Measurements from ENCODE around the gene ZBTB44.

ZBTB44 gene

DNA sequence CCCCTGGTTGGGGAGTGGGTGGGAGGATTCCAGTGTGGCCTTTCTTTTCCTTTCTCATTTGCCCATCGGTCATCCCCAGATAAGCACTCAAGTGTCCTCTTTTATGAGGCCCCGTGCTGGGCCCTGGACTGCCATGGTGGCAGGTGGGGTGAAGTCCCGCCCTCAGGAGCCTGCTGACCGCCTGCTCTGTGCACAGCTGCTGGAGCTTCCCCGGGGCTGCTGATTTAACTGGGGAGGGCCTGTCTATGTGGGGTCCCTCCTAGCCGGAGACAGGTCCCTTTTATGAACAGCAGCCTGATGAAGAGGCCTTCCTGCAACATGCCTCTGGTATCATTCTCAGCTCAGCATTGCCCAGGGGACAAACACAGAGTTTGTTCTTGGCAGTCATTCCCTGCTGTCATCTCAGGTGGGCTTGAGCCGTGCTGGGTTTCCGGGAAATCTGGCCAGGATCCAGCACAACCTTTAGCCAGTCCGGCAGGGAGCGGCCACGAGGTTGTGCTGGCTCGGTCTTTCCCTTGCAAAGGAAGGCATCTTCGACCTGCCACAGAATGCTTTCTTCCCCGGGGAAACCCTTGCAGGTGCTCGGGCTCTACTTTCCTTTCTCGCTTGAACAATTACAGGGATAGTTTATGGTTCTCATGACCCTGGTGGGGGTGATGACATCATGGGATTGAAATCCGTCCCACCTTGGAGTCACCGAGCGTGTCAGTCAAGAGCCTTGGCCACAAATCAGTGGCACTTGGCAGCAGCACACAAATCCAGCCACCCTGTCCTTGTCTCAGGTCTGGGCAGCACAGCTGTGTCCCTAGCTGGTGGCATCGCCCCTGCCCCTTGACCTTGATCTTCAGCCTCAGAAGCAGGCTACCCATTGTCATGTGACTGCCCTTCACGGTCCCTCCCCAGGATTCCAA lies 135.1 kb downstream of the ZBTB44 start:
- Histone ChIP-seq H3K4me3 (ENCODE audit: low read depth in 1 of 2, low read length in 2 of 2) (no peak overlapping the region), H3K9me3 (ENCODE audit: control insufficient read depth in 1 of 2, low read length in 2 of 2) (no peaks in the 10 kb centered on the region), H3K27ac (ENCODE audit: low read length) (peak overlapping the region; percentile 73), H3K27me3 (ENCODE audit: low read depth, low read length) (no peaks in the 10 kb centered on the region), H3K36me3 (ENCODE audit: control insufficient read depth in 1 of 2, insufficient read depth in 2 of 2, low read length in 2 of 2) (no peaks in the 10 kb centered on the region), H3K4me1 (ENCODE audit: control insufficient read depth in 1 of 2, insufficient read depth in 2 of 2, low read length in 2 of 2) (peaks cover 4 to 17% of the 10 kb centered on the region in 2 donors)

DNA sequence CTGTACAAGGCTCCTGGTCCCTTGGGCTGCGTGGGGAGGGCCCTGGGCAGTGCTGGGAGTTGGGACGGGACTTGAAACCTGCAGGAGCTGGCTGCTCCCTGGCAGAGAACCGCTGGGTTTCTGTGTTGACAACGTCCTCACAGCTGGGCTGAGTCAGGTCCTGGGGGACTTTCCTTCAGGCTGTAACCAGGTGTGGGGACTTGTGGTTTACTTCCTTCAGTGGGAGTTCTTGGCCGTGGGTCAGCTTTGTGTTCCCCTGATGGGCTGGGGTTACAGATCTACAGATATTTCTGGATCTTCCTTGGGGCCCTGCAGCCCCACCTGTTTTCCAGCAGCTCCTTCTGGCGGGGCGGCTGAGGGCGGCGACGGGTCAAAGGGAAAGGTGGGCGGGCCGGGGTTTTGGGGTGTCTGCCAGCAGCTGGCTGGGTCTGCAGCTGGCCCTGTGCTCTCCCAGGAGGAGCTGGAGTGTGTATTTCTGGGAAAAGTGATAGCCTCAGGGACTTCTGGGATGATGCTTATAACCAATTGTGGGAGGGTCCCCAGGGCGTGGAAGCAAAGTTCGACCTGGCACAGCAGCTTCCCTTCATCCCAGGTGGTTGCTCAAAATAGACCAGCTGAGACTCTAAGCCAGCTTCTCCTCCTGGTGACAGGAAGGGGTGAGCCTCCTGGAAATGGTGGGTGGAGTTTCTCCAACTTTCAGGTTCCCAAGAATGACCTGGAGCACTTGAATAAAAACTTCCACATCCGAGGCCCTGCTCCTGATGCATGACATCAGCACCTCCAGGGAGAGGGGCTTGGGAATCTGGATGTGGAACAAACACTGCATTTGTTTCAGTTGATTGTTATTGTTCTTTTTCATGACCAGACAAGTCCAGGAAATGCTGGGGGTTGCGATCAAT lies 136.0 kb downstream of the ZBTB44 start:
- no peaks in the 10 kb centered on the region for H3K9me3 ChIP-seq (ENCODE audit: control insufficient read depth in 1 of 2, low read length in 2 of 2)
- H3K27ac ChIP-seq (ENCODE audit: low read length), result peak overlapping the region; percentile 61
- H3K27me3 ChIP-seq (ENCODE audit: low read depth, low read length), result no peaks in the 10 kb centered on the region
- H3K4me1 ChIP-seq (ENCODE audit: control insufficient read depth in 1 of 2, insufficient read depth in 2 of 2, low read length in 2 of 2), result peaks cover 4 to 17% of the 10 kb centered on the region in 2 donors
- no peaks in the 10 kb centered on the region for H3K36me3 ChIP-seq (ENCODE audit: control insufficient read depth in 1 of 2, insufficient read depth in 2 of 2, low read length in 2 of 2)
- no peak overlapping the region for H3K4me3 ChIP-seq (ENCODE audit: low read depth in 1 of 2, low read length in 2 of 2)

DNA sequence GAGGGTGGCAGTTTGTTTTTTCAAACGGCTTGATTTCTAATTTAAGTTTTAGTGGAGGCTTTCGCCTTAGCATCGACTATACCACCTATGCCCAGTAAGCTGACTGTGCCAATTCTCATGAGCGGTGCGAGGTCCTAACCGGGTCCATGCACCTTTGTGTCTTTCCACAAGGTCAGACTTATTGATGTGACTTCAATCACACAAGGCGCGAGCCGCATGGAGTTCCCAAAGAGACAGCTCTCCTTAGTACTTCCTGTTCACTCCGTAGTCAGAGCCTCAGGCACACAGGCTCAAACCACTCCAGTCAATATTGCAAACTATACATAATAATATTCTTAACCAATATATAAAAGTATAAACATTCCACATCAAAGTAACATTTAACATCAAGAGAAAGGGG lies 136.9 kb downstream of the ZBTB44 start:
- Histone ChIP-seq H3K4me1 (ENCODE audit: control insufficient read depth in 1 of 2, insufficient read depth in 2 of 2, low read length in 2 of 2) (peaks cover 4 to 17% of the 10 kb centered on the region in 2 donors), H3K27ac (ENCODE audit: low read length) (no peak overlapping the region), H3K36me3 (ENCODE audit: control insufficient read depth in 1 of 2, insufficient read depth in 2 of 2, low read length in 2 of 2) (no peaks in the 10 kb centered on the region), H3K9me3 (ENCODE audit: control insufficient read depth in 1 of 2, low read length in 2 of 2) (no peaks in the 10 kb centered on the region), H3K4me3 (ENCODE audit: low read depth in 1 of 2, low read length in 2 of 2) (no peak overlapping the region), H3K27me3 (ENCODE audit: low read depth, low read length) (no peaks in the 10 kb centered on the region)
